AG08395 (cell line): ENCODE data around the gene LRRC72.
"Not testable (repeated sequence)": the region's sequence is repeated elsewhere in the genome, so short reads cannot be mapped to it uniquely, and the experiment has no call there.

Experiments
- DNase-seq: peaks from one replicate; pipeline ENCODE4 v3.0.0; 2012; ENCODE audit warnings: mixed read lengths, low spot score

LRRC72 gene

GRCh38 chr7:16526742-16527540, at the start of gene LRRC72:
Gene LRRC72 (plus strand): TSS chr7:16526825. CDS start chr7:16526953, 128 bp downstream.
- DNase-seq: no peak

GRCh38 chr7:16479161-16479560, 47.5 kb upstream of the LRRC72 start:
- DNase-seq: no peak

- DNase-seq: no peak
Observed at GRCh38 chr7:16479591-16479990, 47.0 kb upstream of the LRRC72 start.

GRCh38 chr7:16484453-16485158, 42.0 kb upstream of the LRRC72 start:
- no peak for DNase-seq

- DNase-seq: no peak
Observed at GRCh38 chr7:16491148-16491547, 35.5 kb upstream of the LRRC72 start.

GRCh38 chr7:16492513-16493062, 34.0 kb upstream of the LRRC72 start:
- DNase-seq: no peak

- DNase-seq: no peak
Observed at GRCh38 chr7:16493266-16493665, 33.4 kb upstream of the LRRC72 start.

GRCh38 chr7:16494551-16494950, 32.1 kb upstream of the LRRC72 start:
- DNase-seq: no peak

- no peak for DNase-seq
Observed at GRCh38 chr7:16494955-16495719, 31.5 kb upstream of the LRRC72 start.

- no peak for DNase-seq
Observed at GRCh38 chr7:16498122-16498521, 28.5 kb upstream of the LRRC72 start.

- DNase-seq: no peak
Observed at GRCh38 chr7:16502303-16502702, 24.3 kb upstream of the LRRC72 start.

GRCh38 chr7:16504019-16504418, 22.6 kb upstream of the LRRC72 start:
- no peak for DNase-seq

- not testable (repeated sequence) for DNase-seq
Observed at GRCh38 chr7:16506422-16506821, 20.2 kb upstream of the LRRC72 start.

GRCh38 chr7:16509829-16510228, 16.8 kb upstream of the LRRC72 start:
- DNase-seq: no peak

GRCh38 chr7:16511314-16511713, 15.3 kb upstream of the LRRC72 start:
- DNase-seq: no peak

GRCh38 chr7:16512097-16512496, 14.5 kb upstream of the LRRC72 start:
- no peak for DNase-seq

GRCh38 chr7:16514271-16514670, 12.4 kb upstream of the LRRC72 start:
- no peak for DNase-seq

- DNase-seq: no peak
Observed at GRCh38 chr7:16514729-16515128, 11.9 kb upstream of the LRRC72 start.

- no peak for DNase-seq
Observed at GRCh38 chr7:16515785-16516685, 10.6 kb upstream of the LRRC72 start.

GRCh38 chr7:16519985-16520384, 6.6 kb upstream of the LRRC72 start:
- not testable (repeated sequence) for DNase-seq

GRCh38 chr7:16524332-16524731, 2.3 kb upstream of the LRRC72 start:
- no peak for DNase-seq
